Measurements from ENCODE around the gene CHST12.
"Not testable (repeated sequence)": the region's sequence is repeated elsewhere in the genome, so short reads cannot be mapped to it uniquely, and the experiment has no call there.

The CHST12 gene

DNA sequence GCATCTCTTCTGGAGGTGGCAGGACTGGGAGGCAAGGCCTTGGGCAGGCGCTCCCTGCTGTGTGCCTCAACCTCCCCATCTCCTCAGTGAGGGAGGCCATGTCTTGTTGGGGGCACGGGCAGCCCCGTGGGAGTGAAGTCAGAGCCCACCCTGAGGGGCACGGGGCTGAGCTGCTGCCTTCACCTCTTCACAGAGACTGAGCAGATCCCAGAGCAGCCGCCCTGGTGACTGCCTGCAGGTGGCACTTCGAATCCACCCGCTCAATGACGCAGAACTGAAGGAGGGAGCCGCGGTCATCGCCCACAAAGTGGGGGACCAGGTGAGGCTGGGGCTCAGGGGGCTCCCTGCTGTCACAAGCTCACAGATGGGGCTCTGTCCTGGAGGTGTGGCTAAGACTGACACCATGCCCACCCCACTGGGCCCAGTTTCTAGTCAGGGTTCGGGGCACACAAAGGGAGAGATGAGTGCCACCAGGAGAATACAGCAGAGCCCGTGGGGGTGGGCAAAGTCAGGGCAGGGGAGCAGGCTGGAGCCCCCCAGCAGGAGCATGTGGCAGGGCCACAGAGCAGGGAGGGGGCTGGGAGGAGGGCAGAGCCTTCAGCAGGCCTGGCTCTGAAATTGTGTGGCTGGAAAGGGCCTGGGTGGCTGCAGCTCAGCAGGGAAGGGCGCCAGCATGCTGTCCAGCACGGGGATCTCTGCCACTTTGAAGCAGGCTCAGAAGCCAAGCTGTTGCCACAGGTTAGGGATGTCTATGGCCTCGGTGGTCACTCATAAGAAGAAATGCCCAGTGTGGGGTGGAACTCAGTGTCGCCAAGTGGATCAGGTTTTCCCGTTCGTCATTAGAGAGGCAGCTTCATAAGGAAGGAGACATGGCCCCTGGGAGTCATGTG, 18.8 kb upstream of the CHST12 start:
- Histone ChIP-seq H3K4me1 (ENCODE audit: control insufficient read depth in 5 of 5, insufficient read depth in 5 of 5, low read length in 5 of 5) (peaks cover 0 to 14% (median 6%) of the 10 kb centered on the region in 5 donors), H3K9me3 (ENCODE audit: control insufficient read depth in 5 of 5, low read length in 5 of 5) (no peaks in the 10 kb centered on the region), H3K36me3 (ENCODE audit: control insufficient read depth in 5 of 5, insufficient read depth in 5 of 5, low read length in 5 of 5) (peaks cover 0 to 39% (median 28%) of the 10 kb centered on the region in 5 donors), H3K27me3 (ENCODE audit: control insufficient read depth in 5 of 5, insufficient read depth in 4 of 5, low read length in 5 of 5) (no peaks in the 10 kb centered on the region), H3K9ac (ENCODE audit: low read length in 5 of 5) (no peak overlapping the region), H3K27ac (ENCODE audit: low read depth, low read length) (no peak overlapping the region), H3K4me3 (ENCODE audit: low read depth in 1 of 5, low read length in 5 of 5) (no peak overlapping the region)

GRCh38 chr7:2386122-2386521, 17.3 kb upstream of the CHST12 start:
- H3K4me1 ChIP-seq (ENCODE audit: control insufficient read depth in 5 of 5, insufficient read depth in 5 of 5, low read length in 5 of 5): peaks cover 0 to 21% (median 11%) of the 10 kb centered on the region in 5 donors
- not testable (repeated sequence) for H3K9me3 ChIP-seq (ENCODE audit: control insufficient read depth in 5 of 5, low read length in 5 of 5); H3K27me3 ChIP-seq (ENCODE audit: control insufficient read depth in 5 of 5, insufficient read depth in 4 of 5, low read length in 5 of 5); H3K4me3 ChIP-seq (ENCODE audit: low read depth in 1 of 5, low read length in 5 of 5); H3K27ac ChIP-seq (ENCODE audit: low read depth, low read length); H3K9ac ChIP-seq (ENCODE audit: low read length in 5 of 5)
- H3K36me3 ChIP-seq (ENCODE audit: control insufficient read depth in 5 of 5, insufficient read depth in 5 of 5, low read length in 5 of 5): peaks cover 0 to 24% (median 13%) of the 10 kb centered on the region in 5 donors

- peaks cover 0 to 14% (median 4%) of the 10 kb centered on the region in 5 donors for H3K36me3 ChIP-seq (ENCODE audit: control insufficient read depth in 5 of 5, insufficient read depth in 5 of 5, low read length in 5 of 5)
- H3K9me3 ChIP-seq (ENCODE audit: control insufficient read depth in 5 of 5, low read length in 5 of 5): no peaks in the 10 kb centered on the region
- H3K9ac ChIP-seq (ENCODE audit: low read length in 5 of 5): no peak overlapping the region
- no peaks in the 10 kb centered on the region for H3K27me3 ChIP-seq (ENCODE audit: control insufficient read depth in 5 of 5, insufficient read depth in 4 of 5, low read length in 5 of 5)
- H3K4me3 ChIP-seq (ENCODE audit: low read depth in 1 of 5, low read length in 5 of 5): no peak overlapping the region
- H3K27ac ChIP-seq (ENCODE audit: low read depth, low read length): no peak overlapping the region
- peaks cover 0 to 21% (median 11%) of the 10 kb centered on the region in 5 donors for H3K4me1 ChIP-seq (ENCODE audit: control insufficient read depth in 5 of 5, insufficient read depth in 5 of 5, low read length in 5 of 5)
These were observed 16.3 kb upstream of the CHST12 start for GRCh38 chr7:2386964-2387669.

DNA sequence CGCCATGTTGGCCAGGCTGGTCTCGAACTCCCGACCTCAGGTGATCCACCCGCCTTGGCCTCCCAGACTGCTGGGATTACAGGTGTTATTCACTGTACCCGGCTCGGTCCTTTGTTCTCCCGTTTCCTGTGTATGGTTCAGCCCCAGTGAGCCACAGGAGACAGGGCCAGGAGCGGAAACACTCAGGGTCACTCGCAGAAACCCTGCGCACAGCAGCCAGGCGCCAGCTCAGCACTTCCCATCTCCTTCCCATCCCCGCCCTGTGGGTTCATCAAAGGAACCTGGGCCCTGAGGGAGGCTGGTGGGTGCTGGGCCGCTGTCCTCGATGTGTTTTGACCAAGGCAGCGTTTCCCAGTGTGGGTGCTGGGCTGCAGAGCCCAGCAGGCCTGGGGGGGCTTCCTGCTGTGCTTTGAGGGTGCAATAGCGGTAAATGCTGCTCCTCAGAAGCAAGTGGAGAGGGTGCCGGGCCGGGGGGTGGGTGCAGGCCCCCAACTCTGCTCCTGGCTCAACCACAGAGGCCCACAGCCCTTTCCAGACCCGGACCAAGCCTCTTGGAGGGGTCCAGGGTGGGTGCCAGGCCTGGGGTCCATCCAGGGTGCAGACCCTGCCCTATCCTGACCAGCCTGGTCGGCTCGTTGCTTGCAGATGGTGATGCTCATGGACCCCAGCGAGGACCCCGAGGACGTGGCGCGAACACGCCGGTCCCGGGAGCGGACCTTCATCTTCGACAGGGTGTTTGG, 15.3 kb upstream of the CHST12 start:
- Histone ChIP-seq H3K9me3 (ENCODE audit: control insufficient read depth in 5 of 5, low read length in 5 of 5) (no peaks in the 10 kb centered on the region), H3K27me3 (ENCODE audit: control insufficient read depth in 5 of 5, insufficient read depth in 4 of 5, low read length in 5 of 5) (no peaks in the 10 kb centered on the region), H3K27ac (ENCODE audit: low read depth, low read length) (no peak overlapping the region), H3K9ac (ENCODE audit: low read length in 5 of 5) (no peak overlapping the region), H3K4me1 (ENCODE audit: control insufficient read depth in 5 of 5, insufficient read depth in 5 of 5, low read length in 5 of 5) (peaks cover 0 to 21% (median 11%) of the 10 kb centered on the region in 5 donors), H3K4me3 (ENCODE audit: low read depth in 1 of 5, low read length in 5 of 5) (no peak overlapping the region), H3K36me3 (ENCODE audit: control insufficient read depth in 5 of 5, insufficient read depth in 5 of 5, low read length in 5 of 5) (peaks cover 0 to 5% (median 3%) of the 10 kb centered on the region in 5 donors)

- H3K9ac ChIP-seq (ENCODE audit: low read length in 5 of 5): no peak overlapping the region
- peaks cover 0 to 24% (median 13%) of the 10 kb centered on the region in 5 donors for H3K4me1 ChIP-seq (ENCODE audit: control insufficient read depth in 5 of 5, insufficient read depth in 5 of 5, low read length in 5 of 5)
- no peaks in the 10 kb centered on the region for H3K27me3 ChIP-seq (ENCODE audit: control insufficient read depth in 5 of 5, insufficient read depth in 4 of 5, low read length in 5 of 5)
- H3K27ac ChIP-seq (ENCODE audit: low read depth, low read length): no peak overlapping the region
- no peaks in the 10 kb centered on the region for H3K36me3 ChIP-seq (ENCODE audit: control insufficient read depth in 5 of 5, insufficient read depth in 5 of 5, low read length in 5 of 5)
- H3K9me3 ChIP-seq (ENCODE audit: control insufficient read depth in 5 of 5, low read length in 5 of 5): no peaks in the 10 kb centered on the region
- H3K4me3 ChIP-seq (ENCODE audit: low read depth in 1 of 5, low read length in 5 of 5): no peak overlapping the region
These were observed 14.8 kb upstream of the CHST12 start for GRCh38 chr7:2388637-2388954.

GRCh38 chr7:2390020-2390816, 13.2 kb upstream of the CHST12 start:
- H3K4me3 ChIP-seq (ENCODE audit: low read depth in 1 of 5, low read length in 5 of 5); H3K27me3 ChIP-seq (ENCODE audit: control insufficient read depth in 5 of 5, insufficient read depth in 4 of 5, low read length in 5 of 5); H3K9me3 ChIP-seq (ENCODE audit: control insufficient read depth in 5 of 5, low read length in 5 of 5); H3K36me3 ChIP-seq (ENCODE audit: control insufficient read depth in 5 of 5, insufficient read depth in 5 of 5, low read length in 5 of 5); H3K9ac ChIP-seq (ENCODE audit: low read length in 5 of 5); H3K27ac ChIP-seq (ENCODE audit: low read depth, low read length): not testable (repeated sequence)
- peaks cover 0 to 28% (median 13%) of the 10 kb centered on the region in 5 donors for H3K4me1 ChIP-seq (ENCODE audit: control insufficient read depth in 5 of 5, insufficient read depth in 5 of 5, low read length in 5 of 5)

DNA sequence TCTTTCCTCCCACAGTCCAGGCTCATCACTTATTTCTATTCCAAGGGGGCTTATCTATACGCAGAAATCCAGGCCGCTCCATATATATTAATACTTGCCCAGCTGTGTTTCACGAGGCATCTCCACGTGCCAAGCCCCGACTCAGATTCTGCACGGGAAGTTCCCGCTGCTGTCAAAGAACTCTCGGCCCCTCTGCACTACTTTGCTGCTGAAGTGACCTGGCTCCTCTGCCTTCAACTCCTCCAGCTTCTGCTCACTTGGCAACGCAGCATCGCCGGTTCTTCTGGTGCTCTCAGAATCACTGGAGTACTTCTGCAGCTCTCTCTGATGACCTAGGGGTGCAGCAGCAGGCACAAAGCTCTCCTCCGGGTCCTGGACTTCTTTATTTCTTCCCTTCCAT, 9.7 kb upstream of the CHST12 start:
- Histone ChIP-seq H3K27ac (ENCODE audit: low read depth, low read length) (no peak overlapping the region), H3K4me1 (ENCODE audit: control insufficient read depth in 5 of 5, insufficient read depth in 5 of 5, low read length in 5 of 5) (peaks cover 0 to 15% (median 7%) of the 10 kb centered on the region in 5 donors), H3K27me3 (ENCODE audit: control insufficient read depth in 5 of 5, insufficient read depth in 4 of 5, low read length in 5 of 5) (no peaks in the 10 kb centered on the region), H3K4me3 (ENCODE audit: low read depth in 1 of 5, low read length in 5 of 5) (no peak overlapping the region), H3K36me3 (ENCODE audit: control insufficient read depth in 5 of 5, insufficient read depth in 5 of 5, low read length in 5 of 5) (no peaks in the 10 kb centered on the region), H3K9me3 (ENCODE audit: control insufficient read depth in 5 of 5, low read length in 5 of 5) (no peaks in the 10 kb centered on the region), H3K9ac (ENCODE audit: low read length in 5 of 5) (no peak overlapping the region)

GRCh38 chr7:2394566-2395082, 8.8 kb upstream of the CHST12 start:
- Histone ChIP-seq H3K4me3 (ENCODE audit: low read depth in 1 of 5, low read length in 5 of 5) (no peak overlapping the region), H3K9me3 (ENCODE audit: control insufficient read depth in 5 of 5, low read length in 5 of 5) (no peaks in the 10 kb centered on the region), H3K36me3 (ENCODE audit: control insufficient read depth in 5 of 5, insufficient read depth in 5 of 5, low read length in 5 of 5) (no peaks in the 10 kb centered on the region), H3K27ac (ENCODE audit: low read depth, low read length) (no peak overlapping the region), H3K9ac (ENCODE audit: low read length in 5 of 5) (no peak overlapping the region), H3K4me1 (ENCODE audit: control insufficient read depth in 5 of 5, insufficient read depth in 5 of 5, low read length in 5 of 5) (peaks cover 0 to 19% (median 9%) of the 10 kb centered on the region in 5 donors), H3K27me3 (ENCODE audit: control insufficient read depth in 5 of 5, insufficient read depth in 4 of 5, low read length in 5 of 5) (no peaks in the 10 kb centered on the region)

DNA sequence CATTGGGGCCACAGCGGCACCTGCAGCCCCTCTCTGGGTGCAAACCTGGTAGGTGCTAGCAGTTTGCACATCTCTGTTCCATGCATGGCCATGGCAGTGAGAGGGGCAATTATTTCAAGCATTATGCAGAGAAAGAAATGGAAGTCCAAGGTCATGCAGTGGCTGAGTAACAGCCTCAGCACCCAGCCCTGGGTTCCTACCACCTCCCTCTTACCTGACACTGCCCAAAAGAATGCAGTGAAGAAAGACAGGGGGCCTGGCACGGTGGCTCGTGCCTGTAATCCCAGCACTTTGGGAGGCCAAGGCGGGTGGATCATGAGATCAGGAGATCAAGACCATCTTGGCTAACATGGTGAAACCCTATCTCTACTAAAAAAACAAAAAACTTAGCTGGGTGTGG, 4.9 kb upstream of the CHST12 start:
- no peaks in the 10 kb centered on the region for H3K9me3 ChIP-seq (ENCODE audit: control insufficient read depth in 5 of 5, low read length in 5 of 5)
- no peaks in the 10 kb centered on the region for H3K27me3 ChIP-seq (ENCODE audit: control insufficient read depth in 5 of 5, insufficient read depth in 4 of 5, low read length in 5 of 5)
- H3K27ac ChIP-seq (ENCODE audit: low read depth, low read length): no peak overlapping the region
- H3K9ac ChIP-seq (ENCODE audit: low read length in 5 of 5): no peak overlapping the region
- peaks cover 0 to 29% (median 19%) of the 10 kb centered on the region in 5 donors for H3K4me1 ChIP-seq (ENCODE audit: control insufficient read depth in 5 of 5, insufficient read depth in 5 of 5, low read length in 5 of 5)
- no peak overlapping the region for H3K4me3 ChIP-seq (ENCODE audit: low read depth in 1 of 5, low read length in 5 of 5)
- H3K36me3 ChIP-seq (ENCODE audit: control insufficient read depth in 5 of 5, insufficient read depth in 5 of 5, low read length in 5 of 5): no peaks in the 10 kb centered on the region

All from subcutaneous abdominal adipose tissue (tissue), 5 donors.